Adrenal gland (tissue), 5 donors: ENCODE data around the gene FAR2.

Source experiments
- CTCF ChIP-seq, 6 experiments: fragments of 450-650 bp in 4 of 6; fragments of 200-600 bp in 2 of 6; sonication (generic) in 1 of 6; IDR thresholded peaks; 1 replicate in 5 of 6; 2 replicates in 1 of 6; pipeline versions ENCODE4 v1.5.1 to v1.8.0; 2016 to 2021; ENCODE audit warnings: antibody characterized with exemption in 6 of 6, mild to moderate bottlenecking in 2 of 6, moderate library complexity in 1 of 6
- POLR2A ChIP-seq, 2 donors: fragments of 450-650 bp; IDR thresholded peaks; one replicate each; pipeline ENCODE4 v1.6.1; 2017; ENCODE audit warnings: antibody characterized with exemption in 2 of 2, mild to moderate bottlenecking in 2 of 2, moderate library complexity in 1 of 2
- donor health status: DM: no; HTN: no; CAD: no.

- no peak for TF ChIP-seq CTCF (IDR thresholded peaks at IDR 0.05)
- no peak for TF ChIP-seq POLR2A (IDR thresholded peaks at IDR 0.05)
Observed at GRCh38 chr12:29225834-29226233, 76.8 kb downstream of the FAR2 start.
